Keratinocyte (primary cell): ENCODE measurements around the gene GPHA2. TPM values are rescaled to one million over a fixed set of nuclear protein-coding genes. Genes with fewer than 3 reads are reported as not detected.
A peak's percentile ranks its signal among the peaks of the same experiment; 100 is the strongest.

Experiments
- DNase-seq: peaks from one replicate; pipeline ENCODE4 v3.0.0-alpha.2; 2011; ENCODE audit warnings: low read depth, missing footprints, low spot score
- FAIRE-seq: peaks from 2 replicates; lab custom pipeline; 2011; peaks lifted over from hg19 to GRCh38; lab: Jason Lieb, UNC
- H2AFZ ChIP-seq: 2 replicates; pipeline ENCODE4 v1.6.0; 2012; ENCODE audit warnings: low read length, control low read depth, inconsistent platforms; ENCODE audit not compliant: control insufficient read depth
- H3K27ac ChIP-seq: 2 replicates; pipeline ENCODE4 v1.5.1; 2011; ENCODE audit warnings: low read length; ENCODE audit not compliant: control insufficient read depth, insufficient read depth
- H3K27me3 ChIP-seq: 3 replicates; pipeline ENCODE4 v1.6.0; 2011; ENCODE audit warnings: low read length; ENCODE audit not compliant: control insufficient read depth, insufficient read depth; ENCODE audit errors: extremely low read depth
- H3K36me3 ChIP-seq, 2 experiments: 2 replicates in 1 of 2; 3 replicates in 1 of 2; pipeline ENCODE4 v1.5.1; 2011; ENCODE audit warnings: low read length in 2 of 2, mild to moderate bottlenecking in 1 of 2; ENCODE audit not compliant: control insufficient read depth in 2 of 2, insufficient read depth in 2 of 2; ENCODE audit errors: extremely low read depth in 1 of 2
- H3K4me1 ChIP-seq: 3 replicates; pipeline ENCODE4 v1.5.1; 2011; ENCODE audit warnings: low read length; ENCODE audit not compliant: control insufficient read depth, insufficient read depth; ENCODE audit errors: extremely low read depth
- H3K4me2 ChIP-seq: 3 replicates; pipeline ENCODE4 v1.6.0; 2011; ENCODE audit warnings: low read depth, low read length; ENCODE audit not compliant: control insufficient read depth, insufficient read depth; ENCODE audit errors: extremely low read depth
- H3K4me3 ChIP-seq, 3 experiments: fragments of 200-600 bp in 1 of 3; sonication (generic) in 1 of 3; 2 replicates in 2 of 3; 3 replicates in 1 of 3; pipeline ENCODE4 v1.5.1; 2011 to 2016; ENCODE audit warnings: low read length in 3 of 3, mild to moderate bottlenecking in 3 of 3, control low read depth in 2 of 3, inconsistent platforms in 1 of 3, low read depth in 1 of 3, mixed read lengths in 1 of 3, mixed run types in 1 of 3, moderate library complexity in 1 of 3; ENCODE audit not compliant: control insufficient read depth in 2 of 3, insufficient read depth in 2 of 3; ENCODE audit errors: extremely low read depth in 1 of 3
- H3K79me2 ChIP-seq: 2 replicates; pipeline ENCODE4 v1.6.0; 2012; ENCODE audit warnings: low read length; ENCODE audit not compliant: control insufficient read depth, insufficient read depth
- H3K9ac ChIP-seq: 3 replicates; pipeline ENCODE4 v1.6.0; 2011; ENCODE audit warnings: low read length; ENCODE audit not compliant: control insufficient read depth, insufficient read depth; ENCODE audit errors: extremely low read depth
- H3K9me1 ChIP-seq: 3 replicates; pipeline ENCODE4 v1.6.0; 2011; ENCODE audit warnings: low read length; ENCODE audit not compliant: control insufficient read depth, insufficient read depth; ENCODE audit errors: extremely low read depth
- H3K9me3 ChIP-seq: 2 replicates; pipeline ENCODE4 v1.5.1; 2012; ENCODE audit warnings: low read depth, low read length; ENCODE audit not compliant: control insufficient read depth
- H4K20me1 ChIP-seq: 3 replicates; pipeline ENCODE4 v1.6.0; 2011; ENCODE audit warnings: low read length; ENCODE audit not compliant: control insufficient read depth, insufficient read depth; ENCODE audit errors: extremely low read depth
- EZH2 ChIP-seq: IDR thresholded peaks from one replicate; pipeline ENCODE4 v1.6.1; 2012; ENCODE audit warnings: inconsistent platforms, mild to moderate bottlenecking, low read length, moderate library complexity
- dilution Hi-C: fragments of 300-500 bp; cut with MboI; formaldehyde crosslinking; loops from one replicate; pipeline ENCODE4 v1.7.0; 2020; ENCODE audit warnings: low sequenced_read_pairs; ENCODE audit not compliant: extremely low pct_ligation_motif_present
- polyA plus RNA-seq, 5 experiments: library from polyadenylated mRNA; depleted of rRNA in 3 of 5; stranded (reverse) in 3 of 5; stranded (forward) in 1 of 5; unstranded in 1 of 5; fragments of >200 nt; gene quantifications; 1 replicate in 1 of 5; 2 replicates in 3 of 5; 3 replicates in 1 of 5; pipeline versions ENCODE4 v1.2.1 to v1.2.3, GENCODE V29; 2011 to 2012; ENCODE audit warnings: missing spikeins in 2 of 5, low read depth in 1 of 5, low replicate concordance in 1 of 5
- TF ChIP-seq, protein P1 (sequence below), 3 experiments: IDR thresholded peaks in 1 of 3; conservative IDR thresholded peaks in 1 of 3; optimal IDR thresholded peaks in 1 of 3; 2 replicates in 2 of 3; 3 replicates in 1 of 3; pipeline versions ENCODE3 to v1.5.1; 2011; ENCODE audit warnings: low read length in 3 of 3, mild to moderate bottlenecking in 3 of 3, moderate library complexity in 2 of 3, control low read depth in 1 of 3, inconsistent platforms in 1 of 3; ENCODE audit not compliant: insufficient read depth in 2 of 3; ENCODE audit errors: extremely low read depth in 1 of 3

GPHA2 gene
- polyA plus RNA-seq, 1 donor (not counting 4 experiments of a cell fraction or from before 2014, with no cell fraction given) = 0.08 TPM

DNA sequence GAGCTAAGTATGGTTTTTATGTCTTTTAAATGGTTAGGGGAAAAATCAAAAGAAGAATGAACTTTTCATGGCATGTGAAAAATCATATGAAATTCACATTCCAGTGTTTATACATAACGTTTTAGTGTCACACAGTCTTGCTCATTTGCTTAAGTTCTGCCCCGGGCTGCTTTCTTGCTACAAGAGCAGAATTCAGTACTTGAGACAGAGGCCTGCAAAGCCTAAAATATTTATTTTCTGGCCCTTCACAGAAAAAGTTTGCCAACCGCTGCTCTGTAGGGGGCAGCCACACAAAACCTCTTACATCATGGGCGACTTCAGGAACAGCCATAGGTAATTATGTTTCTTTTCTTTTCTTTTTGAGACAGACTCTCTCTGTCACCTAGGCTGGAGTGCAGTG is 17.7 kb downstream of the GPHA2 start:
- peak overlapping the region; percentile 76 for H3K27ac ChIP-seq
- no peaks in the 10 kb centered on the region for H4K20me1 ChIP-seq
- no peaks in the 10 kb centered on the region for H3K9me3 ChIP-seq
- no peaks in the 10 kb centered on the region for H3K27me3 ChIP-seq
- H3K9me1 ChIP-seq = no peaks in the 10 kb centered on the region
- DNase-seq (no peak), FAIRE-seq (no peak)
- peak overlapping the region; percentile 76 for H2AFZ ChIP-seq
- no peak for TF ChIP-seq EZH2
- TF ChIP-seq, protein P1, sequence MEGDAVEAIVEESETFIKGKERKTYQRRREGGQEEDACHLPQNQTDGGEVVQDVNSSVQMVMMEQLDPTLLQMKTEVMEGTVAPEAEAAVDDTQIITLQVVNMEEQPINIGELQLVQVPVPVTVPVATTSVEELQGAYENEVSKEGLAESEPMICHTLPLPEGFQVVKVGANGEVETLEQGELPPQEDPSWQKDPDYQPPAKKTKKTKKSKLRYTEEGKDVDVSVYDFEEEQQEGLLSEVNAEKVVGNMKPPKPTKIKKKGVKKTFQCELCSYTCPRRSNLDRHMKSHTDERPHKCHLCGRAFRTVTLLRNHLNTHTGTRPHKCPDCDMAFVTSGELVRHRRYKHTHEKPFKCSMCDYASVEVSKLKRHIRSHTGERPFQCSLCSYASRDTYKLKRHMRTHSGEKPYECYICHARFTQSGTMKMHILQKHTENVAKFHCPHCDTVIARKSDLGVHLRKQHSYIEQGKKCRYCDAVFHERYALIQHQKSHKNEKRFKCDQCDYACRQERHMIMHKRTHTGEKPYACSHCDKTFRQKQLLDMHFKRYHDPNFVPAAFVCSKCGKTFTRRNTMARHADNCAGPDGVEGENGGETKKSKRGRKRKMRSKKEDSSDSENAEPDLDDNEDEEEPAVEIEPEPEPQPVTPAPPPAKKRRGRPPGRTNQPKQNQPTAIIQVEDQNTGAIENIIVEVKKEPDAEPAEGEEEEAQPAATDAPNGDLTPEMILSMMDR (optimal IDR thresholded peaks at IDR 0.05 in 1 of 3, IDR thresholded peaks at IDR 0.05 in 1 of 3, conservative IDR thresholded peaks at IDR 0.05 in 1 of 3; ENCODE audit: extremely low read depth in 1 of 3, insufficient read depth in 2 of 3, low read length in 3 of 3) = peak in 1 of 3 experiments; percentile 22
- peaks cover 14% of the 10 kb centered on the region for H3K79me2 ChIP-seq
- peak overlapping the region; percentile 71 to 89 (median 87) for H3K4me3 ChIP-seq
- dilution Hi-C loops = no loop called here
- peak overlapping the region; percentile 100 for H3K4me2 ChIP-seq
- H3K36me3 ChIP-seq = peaks cover 0 to 11% of the 10 kb centered on the region in 2 experiments
- H3K4me1 ChIP-seq = peaks cover 13% of the 10 kb centered on the region
- peak overlapping the region; percentile 95 for H3K9ac ChIP-seq

DNA sequence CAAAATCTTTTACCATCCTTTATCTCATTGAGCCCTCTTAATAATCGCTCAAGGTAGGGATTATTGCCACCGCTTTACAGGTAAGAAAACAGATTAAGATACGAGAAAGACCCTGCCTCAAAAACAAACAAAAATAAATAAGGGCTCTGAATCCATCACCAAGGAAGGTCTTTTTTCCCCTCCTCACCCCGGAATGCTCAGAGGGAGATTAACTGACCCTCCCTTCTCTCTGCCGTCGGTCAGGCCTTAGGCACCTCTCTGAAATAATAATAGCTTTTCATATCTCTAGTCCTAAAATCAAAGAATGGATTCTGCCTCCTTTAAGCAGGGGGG is 18.1 kb downstream of the GPHA2 start:
- Histone ChIP-seq H3K9me1 (no peaks in the 10 kb centered on the region), H2AFZ (peak overlapping the region; percentile 76), H3K4me2 (peak overlapping the region; percentile 100), H4K20me1 (no peaks in the 10 kb centered on the region), H3K9me3 (no peaks in the 10 kb centered on the region), H3K4me1 (peaks cover 13% of the 10 kb centered on the region), H3K79me2 (peaks cover 14% of the 10 kb centered on the region), H3K9ac (peak overlapping the region; percentile 95), H3K27ac (peak overlapping the region; percentile 76), H3K36me3 (peaks cover 0 to 15% of the 10 kb centered on the region in 2 experiments), H3K4me3 (peak overlapping the region; percentile 71 to 89 (median 87)), H3K27me3 (no peaks in the 10 kb centered on the region)
- TF ChIP-seq EZH2 = no peak
- TF ChIP-seq, protein P1 (optimal IDR thresholded peaks at IDR 0.05 in 1 of 3, IDR thresholded peaks at IDR 0.05 in 1 of 3, conservative IDR thresholded peaks at IDR 0.05 in 1 of 3; ENCODE audit: extremely low read depth in 1 of 3, insufficient read depth in 2 of 3, low read length in 3 of 3) = no peak
- dilution Hi-C loops = no loop called here
- FAIRE-seq (no peak), DNase-seq (no peak)
